Frontal cortex (tissue), 4 donors: Measurements from ENCODE around the gene TMEM266. TPM values are rescaled to one million over a fixed set of nuclear protein-coding genes. Genes with fewer than 3 reads are reported as not detected.

ENCODE experiments used
- DNase-seq, 2 donors: peaks; one replicate each; pipeline ENCODE4 v3.0.0; 2012; ENCODE audit warnings: low spot score in 2 of 2
- FAIRE-seq: peaks from 2 replicates; lab custom pipeline; 2012; peaks lifted over from hg19 to GRCh38; lab: Jason Lieb, UNC
- total RNA-seq: library from RNA; depleted of rRNA; stranded (reverse); fragments of >200 nt; gene quantifications from one replicate; pipeline ENCODE4 v1.2.3, GENCODE V29; 2014
- donor health status: control.
- donor health status: control.
- donor health status: control.

The TMEM266 gene
- total RNA-seq, 1 donor from 2014 or later = 4.5 TPM

- DNase-seq = no peak
- no peak for FAIRE-seq
These were observed 59.0 kb downstream of the TMEM266 start for GRCh38 chr15:76118767-76119166.

- FAIRE-seq (no peak), DNase-seq (no peak)
These were observed 63.2 kb downstream of the TMEM266 start for GRCh38 chr15:76123031-76123430.

DNA sequence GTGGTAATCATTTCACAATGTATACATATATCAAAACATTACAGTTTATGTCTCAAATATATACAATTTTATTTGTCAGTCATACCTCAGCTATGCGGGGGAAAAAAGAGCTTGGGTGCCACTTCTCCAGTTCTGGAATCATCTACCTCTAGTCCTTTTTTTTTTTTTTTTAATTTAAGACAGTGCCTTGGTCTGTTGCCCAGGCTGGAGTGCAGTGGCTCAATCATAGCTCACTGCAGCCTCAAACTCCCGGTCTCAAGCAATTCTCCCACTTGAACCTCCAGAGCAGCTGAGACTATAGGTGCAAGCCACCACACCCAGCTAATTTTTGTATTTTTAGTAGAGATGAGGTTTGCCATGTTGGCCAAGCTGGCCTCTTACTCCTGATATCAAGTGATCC lies 67.4 kb downstream of the TMEM266 start:
- FAIRE-seq = no peak

GRCh38 chr15:76127880-76128279 lies 68.1 kb downstream of the TMEM266 start:
- DNase-seq = no peak
- FAIRE-seq = no peak

More for the DNA sequence above, 67.4 kb downstream of the TMEM266 start:
- DNase-seq = no peak

GRCh38 chr15:76134537-76134936 lies 74.8 kb downstream of the TMEM266 start:
- DNase-seq (no peak), FAIRE-seq (no peak)

- DNase-seq (no peak), FAIRE-seq (no peak)
These were observed 75.7 kb downstream of the TMEM266 start for GRCh38 chr15:76135516-76135915.

DNA sequence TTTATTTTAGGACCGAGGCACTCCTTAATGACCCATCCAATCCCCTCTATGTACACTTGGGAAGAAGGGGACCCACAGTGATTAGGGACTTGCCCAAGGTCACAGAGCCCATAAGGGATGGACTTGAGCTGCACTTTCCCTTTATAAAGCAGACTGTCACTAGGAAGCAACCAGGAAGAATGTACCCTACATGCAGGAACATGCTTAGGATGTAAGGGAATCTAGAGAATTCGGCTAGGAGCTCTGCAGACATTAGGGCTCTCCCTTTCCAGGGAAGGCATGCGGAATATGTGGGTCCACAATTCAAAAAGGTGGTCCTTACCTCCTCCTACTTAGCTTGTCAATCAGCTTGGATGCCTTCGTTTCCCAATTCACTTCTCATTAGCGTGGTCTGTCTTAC lies 78.7 kb downstream of the TMEM266 start:
- no peak for FAIRE-seq
- DNase-seq = no peak

- no peak for FAIRE-seq
- peak in 1 of 2 donors; percentile 74 for DNase-seq
These were observed 79.7 kb downstream of the TMEM266 start for GRCh38 chr15:76139368-76140073.

- no peak for FAIRE-seq
- no peak for DNase-seq
These were observed 80.3 kb downstream of the TMEM266 start for GRCh38 chr15:76140074-76140464.

DNA sequence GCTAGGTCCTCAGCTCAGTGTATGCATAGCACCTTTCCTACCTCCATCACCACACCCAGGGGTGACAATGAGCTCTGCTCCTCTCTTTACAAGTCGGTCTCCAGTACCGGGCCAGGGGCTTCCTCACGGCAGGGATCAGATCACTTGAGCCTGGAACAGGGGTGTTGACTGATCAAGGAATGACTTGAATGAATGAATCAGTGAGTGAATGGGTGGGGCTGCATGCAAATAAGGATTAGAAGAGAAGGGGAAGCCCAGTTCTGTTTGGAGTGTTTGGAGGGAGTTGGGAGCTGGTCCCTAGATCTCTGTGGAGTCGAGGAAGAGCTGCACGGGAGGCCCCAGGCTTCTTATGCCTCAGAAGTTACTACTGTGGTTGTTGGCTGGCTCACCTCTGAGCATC lies 87.0 kb downstream of the TMEM266 start:
- no peak for FAIRE-seq
- no peak for DNase-seq

DNA sequence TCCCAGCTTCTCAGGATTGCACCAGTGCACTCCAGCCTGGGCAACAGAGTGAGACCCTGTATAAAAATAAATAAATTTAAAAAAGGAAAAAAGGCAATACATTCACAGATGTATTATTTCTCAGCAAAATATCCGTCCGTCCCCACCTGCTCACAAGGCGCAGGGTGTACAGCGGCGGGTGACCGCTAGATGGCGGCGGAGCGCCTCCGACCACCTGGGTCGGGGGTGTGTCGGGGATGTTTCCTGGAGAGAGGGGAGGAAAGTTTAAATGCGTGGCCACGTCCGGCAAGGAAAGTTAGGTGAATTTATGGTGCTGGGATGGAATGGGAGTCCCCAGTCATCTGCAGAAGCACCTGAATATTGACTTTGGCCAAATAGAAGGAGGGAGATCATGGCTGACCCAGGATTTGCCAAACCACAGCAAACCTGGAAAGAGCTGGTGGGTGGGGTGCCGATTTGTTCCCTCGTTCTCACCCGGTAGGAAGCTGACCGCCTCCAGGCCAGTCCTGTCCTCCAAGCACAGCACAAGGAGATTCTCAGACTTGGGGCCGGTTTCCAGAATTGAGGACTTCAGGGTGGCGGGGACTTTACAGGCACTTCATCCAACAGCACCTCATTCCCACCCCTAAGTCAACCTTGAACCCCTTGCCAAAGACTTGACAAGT lies 88.3 kb downstream of the TMEM266 start:
- DNase-seq (peak in 1 of 2 donors; percentile 52), FAIRE-seq (no peak)

- FAIRE-seq (no peak), DNase-seq (no peak)
These were observed 89.6 kb downstream of the TMEM266 start for GRCh38 chr15:76149291-76149915.

DNA sequence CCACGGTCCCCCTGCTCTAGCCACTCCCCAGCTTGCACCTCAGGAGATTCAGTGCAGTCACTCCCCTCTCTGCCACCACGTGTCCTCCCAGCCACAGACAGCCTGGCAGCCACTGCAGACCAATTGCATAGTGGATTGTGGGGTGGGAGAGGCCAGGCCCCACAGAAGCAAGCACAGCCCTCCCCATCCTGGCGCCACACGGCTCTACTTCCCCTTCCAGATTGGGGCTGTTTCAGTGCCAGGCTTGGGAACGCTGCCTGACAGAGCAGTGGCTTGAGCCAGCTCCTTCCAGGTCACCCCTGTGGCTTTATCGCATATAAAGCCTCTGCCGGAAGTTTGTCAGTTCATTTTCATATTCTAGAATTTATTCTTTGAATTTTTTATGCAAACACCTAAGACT lies 90.7 kb downstream of the TMEM266 start:
- no peak for FAIRE-seq
- DNase-seq = no peak

GRCh38 chr15:76150971-76151598 lies 91.3 kb downstream of the TMEM266 start:
- DNase-seq = peak; percentile 46 to 76
- no peak for FAIRE-seq

DNA sequence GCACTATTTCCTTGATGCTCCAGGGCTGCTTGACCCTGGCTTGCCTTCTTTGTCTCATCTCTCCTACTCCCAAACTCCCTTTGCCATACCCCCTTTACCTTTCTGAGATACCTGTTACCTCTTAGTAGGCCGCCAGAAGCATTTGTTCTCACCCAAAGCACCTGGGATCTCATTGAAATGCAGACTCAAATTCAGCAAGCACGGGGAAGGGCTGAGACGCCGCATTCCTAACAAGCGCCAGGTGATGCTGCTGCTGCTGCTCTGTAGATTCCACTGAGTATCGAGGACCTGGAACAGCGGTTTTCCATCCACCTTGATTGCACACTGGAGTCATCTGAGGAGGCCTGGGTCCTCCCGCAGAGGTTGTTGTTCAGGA lies 91.8 kb downstream of the TMEM266 start:
- FAIRE-seq = no peak
- DNase-seq = no peak

GRCh38 chr15:76152197-76152596 lies 92.4 kb downstream of the TMEM266 start:
- FAIRE-seq (no peak), DNase-seq (no peak)

DNA sequence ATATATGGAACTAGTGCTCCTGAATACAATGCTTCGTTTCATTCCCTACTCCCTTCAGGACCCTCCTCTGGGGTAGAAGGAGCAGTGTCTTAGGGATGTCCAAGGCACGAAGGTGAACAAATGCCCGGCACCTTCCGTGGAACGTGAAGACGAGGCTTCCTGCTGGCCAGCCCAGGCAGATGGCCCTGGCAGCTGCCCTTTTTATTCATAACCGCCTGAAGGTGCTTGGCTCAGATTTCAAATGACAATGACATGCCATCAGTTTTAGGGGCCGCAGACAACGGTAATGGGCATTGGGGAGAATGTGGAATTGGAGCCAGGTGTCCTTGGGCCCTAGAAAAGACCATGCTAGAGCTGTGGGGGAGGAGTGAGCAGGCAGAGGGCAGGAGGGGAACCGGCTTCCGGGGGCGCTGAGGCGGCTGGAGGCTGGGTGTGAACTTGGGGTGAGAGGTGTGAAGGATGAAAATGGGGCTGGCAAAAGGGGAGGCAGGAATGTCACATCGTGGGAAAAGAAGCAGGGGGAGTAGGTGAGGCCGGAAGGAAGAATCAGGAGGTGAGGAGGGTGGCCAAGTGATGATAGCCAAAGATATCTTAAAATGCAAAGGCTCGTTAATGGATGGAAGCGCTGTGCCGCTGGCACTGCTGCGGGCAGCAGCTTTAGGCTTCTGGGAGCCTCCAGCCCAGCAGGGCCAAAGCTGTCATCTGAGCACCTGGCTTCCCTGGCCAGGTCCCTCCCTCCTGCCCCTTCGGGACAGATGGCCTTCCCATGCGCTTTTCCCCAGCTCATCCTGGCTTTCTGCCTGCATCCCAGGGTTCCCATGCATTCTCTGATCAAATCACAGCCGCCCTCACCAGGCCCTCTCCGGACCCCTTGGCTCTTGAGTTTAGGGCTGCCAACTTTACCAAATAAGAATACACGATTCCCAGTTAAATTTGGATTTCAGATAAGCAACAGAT lies 93.7 kb downstream of the TMEM266 start:
- FAIRE-seq (no peak), DNase-seq (no peak)

DNA sequence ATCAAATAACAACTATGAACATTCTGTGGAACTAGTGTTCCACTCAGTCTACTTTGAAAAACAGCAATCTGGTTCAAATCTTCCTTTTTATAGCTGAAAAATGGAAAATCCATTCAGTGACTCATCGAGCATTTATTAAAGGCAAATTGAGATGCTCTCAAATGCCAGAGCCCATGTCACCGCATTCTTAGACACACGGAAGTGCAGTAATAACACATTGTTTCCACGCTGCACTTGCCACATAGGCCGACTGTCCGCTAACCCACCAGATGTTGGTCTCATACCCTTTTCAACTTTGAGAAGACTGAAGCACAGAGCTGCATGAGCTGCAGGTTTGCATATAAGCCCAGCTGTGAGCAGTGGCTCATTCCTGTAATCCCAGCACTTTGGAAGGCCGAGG lies 95.9 kb downstream of the TMEM266 start:
- FAIRE-seq = no peak
- DNase-seq = no peak

DNA sequence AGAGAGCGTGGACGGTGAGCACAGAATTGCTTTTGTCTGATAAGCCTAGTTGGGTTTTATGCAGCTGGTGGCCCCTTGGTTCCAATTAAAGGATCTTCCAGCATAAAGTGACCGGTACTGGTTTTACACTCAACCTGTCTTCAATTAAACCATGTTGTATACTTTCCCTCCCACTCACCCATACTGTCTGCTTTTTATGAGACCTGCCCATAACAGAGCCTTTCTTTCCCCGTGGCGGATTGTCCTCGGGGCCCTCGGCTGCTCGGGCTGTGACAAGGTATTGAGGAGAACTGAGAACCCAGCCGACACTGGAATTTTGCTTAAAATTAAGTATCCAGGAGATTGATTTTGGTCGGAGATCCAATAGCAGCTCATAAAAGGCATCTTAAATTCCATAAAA lies 98.4 kb downstream of the TMEM266 start:
- FAIRE-seq (no peak), DNase-seq (no peak)

DNA sequence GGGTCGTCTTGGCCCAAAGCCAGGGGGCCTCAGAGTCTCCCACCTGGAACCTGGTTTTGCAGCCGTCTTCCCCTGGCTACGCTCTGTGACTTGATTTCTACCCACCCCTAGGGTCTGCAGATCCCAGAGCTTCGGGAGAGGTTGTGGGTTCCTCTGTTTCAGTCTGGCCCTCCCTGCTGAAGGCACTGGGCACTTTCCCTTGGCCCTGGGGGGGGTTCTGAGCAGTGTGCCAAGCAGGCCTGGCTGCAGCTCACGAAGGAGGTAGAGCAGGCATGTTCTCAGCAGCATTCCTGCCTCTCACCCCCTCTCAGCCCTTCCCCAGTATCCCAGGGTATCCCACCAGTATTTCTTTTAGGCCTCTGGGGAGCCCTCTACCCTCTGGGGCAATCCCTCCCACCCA lies 99.0 kb downstream of the TMEM266 start:
- FAIRE-seq = no peak
- DNase-seq = no peak
